Right lobe of liver (tissue), 4 donors: ENCODE results near the gene TCP10L.

ENCODE experiments used
- POLR2A ChIP-seq: fragments of 450-650 bp; IDR thresholded peaks from one replicate; pipeline ENCODE4 v1.6.1; 2017; ENCODE audit warnings: antibody characterized with exemption, mild to moderate bottlenecking
- TF ChIP-seq, protein P1 (sequence below), 4 donors: fragments of 200-600 bp in 3 of 4; fragments of 450-650 bp in 1 of 4; IDR thresholded peaks; one replicate each; pipeline versions ENCODE4 v1.5.1 to v1.8.0; 2016 to 2022; ENCODE audit warnings: antibody characterized with exemption in 4 of 4, mild to moderate bottlenecking in 2 of 4
- donor health status: DM: no; HTN: no; CAD: no.
- donor health status: DM: no; HTN: no; CAD: no.
- donor health status: DM: no; HTN: yes; CAD: no.

DNA sequence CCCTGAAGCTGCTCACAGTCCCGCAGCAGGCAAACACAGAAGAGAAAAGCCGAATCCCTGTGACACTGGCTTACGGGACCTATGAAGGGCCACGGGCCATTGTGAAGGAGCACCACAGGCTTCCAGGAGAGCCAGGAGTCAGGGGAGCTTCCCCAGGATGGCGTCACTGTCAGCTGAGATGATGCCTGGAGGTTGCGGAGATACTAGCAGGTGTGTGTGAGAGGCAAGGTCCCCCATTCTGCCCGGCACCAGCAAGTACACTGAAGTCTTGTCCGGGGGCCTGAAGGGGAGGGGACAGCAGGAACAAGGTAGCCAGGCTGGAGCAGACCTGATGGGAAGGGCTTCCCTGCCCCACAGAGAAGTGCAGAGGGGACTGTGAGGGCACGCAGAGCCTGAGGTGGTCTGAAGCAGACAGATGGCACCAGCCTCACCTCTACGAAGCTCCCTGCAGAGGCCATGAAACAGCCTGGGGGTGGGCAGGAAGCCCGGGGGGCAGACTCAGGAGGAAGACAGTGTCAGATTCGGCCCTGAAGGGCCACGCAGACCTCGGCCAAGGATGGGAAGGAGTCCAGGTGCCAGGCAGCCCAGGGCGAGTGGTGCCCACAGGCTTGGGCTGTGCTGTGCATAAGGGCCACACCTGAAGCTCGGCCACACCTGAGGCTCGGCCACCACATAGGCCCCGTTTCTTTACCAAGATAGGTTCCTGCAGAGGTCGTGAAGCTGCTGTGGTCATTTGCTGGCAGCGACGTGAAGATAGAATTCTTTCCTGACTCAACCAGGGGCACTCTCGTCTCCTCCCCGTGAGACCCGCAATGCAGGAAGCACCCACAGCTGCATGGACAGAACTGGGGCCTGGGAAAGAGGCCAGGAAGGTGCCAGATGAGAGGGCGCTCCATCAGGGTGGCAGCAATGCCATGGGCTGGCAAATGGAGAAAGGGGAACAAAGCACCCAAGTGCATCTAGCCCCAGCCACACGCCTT, 10.1 kb downstream of the TCP10L start:
- TF ChIP-seq, protein P1, sequence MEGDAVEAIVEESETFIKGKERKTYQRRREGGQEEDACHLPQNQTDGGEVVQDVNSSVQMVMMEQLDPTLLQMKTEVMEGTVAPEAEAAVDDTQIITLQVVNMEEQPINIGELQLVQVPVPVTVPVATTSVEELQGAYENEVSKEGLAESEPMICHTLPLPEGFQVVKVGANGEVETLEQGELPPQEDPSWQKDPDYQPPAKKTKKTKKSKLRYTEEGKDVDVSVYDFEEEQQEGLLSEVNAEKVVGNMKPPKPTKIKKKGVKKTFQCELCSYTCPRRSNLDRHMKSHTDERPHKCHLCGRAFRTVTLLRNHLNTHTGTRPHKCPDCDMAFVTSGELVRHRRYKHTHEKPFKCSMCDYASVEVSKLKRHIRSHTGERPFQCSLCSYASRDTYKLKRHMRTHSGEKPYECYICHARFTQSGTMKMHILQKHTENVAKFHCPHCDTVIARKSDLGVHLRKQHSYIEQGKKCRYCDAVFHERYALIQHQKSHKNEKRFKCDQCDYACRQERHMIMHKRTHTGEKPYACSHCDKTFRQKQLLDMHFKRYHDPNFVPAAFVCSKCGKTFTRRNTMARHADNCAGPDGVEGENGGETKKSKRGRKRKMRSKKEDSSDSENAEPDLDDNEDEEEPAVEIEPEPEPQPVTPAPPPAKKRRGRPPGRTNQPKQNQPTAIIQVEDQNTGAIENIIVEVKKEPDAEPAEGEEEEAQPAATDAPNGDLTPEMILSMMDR (IDR thresholded peaks at IDR 0.05) = no peak
- no peak for TF ChIP-seq POLR2A
